Neural progenitor cell (in vitro differentiated cells): ENCODE results near the gene CCNL1. TPM values are rescaled to one million over a fixed set of nuclear protein-coding genes. Genes with fewer than 3 reads are reported as not detected.

Experiments used
- DNase-seq: peaks from one replicate; pipeline ENCODE4 v3.0.0-alpha.2; 2016; ENCODE audit warnings: low spot score
- H2AFZ ChIP-seq: fragments of 200-600 bp; sonication (generic); replicated peaks from 2 replicates; pipeline ENCODE4 v1.6.1; 2016; ENCODE audit warnings: antibody characterized with exemption
- H3F3A ChIP-seq: fragments of 200-600 bp; sonication (generic); 2 replicates; pipeline ENCODE4 v1.6.1; 2016; ENCODE audit warnings: antibody characterized with exemption, low read depth
- H3K27ac ChIP-seq: fragments of 200-600 bp; sonication (generic); 2 replicates; pipeline ENCODE4 v1.5.1; 2016; ENCODE audit warnings: mild to moderate bottlenecking
- H3K27me3 ChIP-seq: fragments of 200-600 bp; sonication (generic); 2 replicates; pipeline ENCODE4 v1.6.1; 2016; ENCODE audit warnings: mild to moderate bottlenecking, moderate library complexity
- H3K36me3 ChIP-seq: fragments of 200-600 bp; sonication (generic); 2 replicates; pipeline ENCODE4 v1.5.1; 2016
- H3K4me1 ChIP-seq: fragments of 200-600 bp; sonication (generic); 2 replicates; pipeline ENCODE4 v1.6.1; 2016; ENCODE audit warnings: mixed run types
- H3K4me2 ChIP-seq: fragments of 200-600 bp; sonication (generic); 2 replicates; pipeline ENCODE4 v1.6.1; 2016
- H3K4me3 ChIP-seq: fragments of 200-600 bp; sonication (generic); 2 replicates; pipeline ENCODE4 v1.5.1; 2016
- H3K79me2 ChIP-seq: fragments of 200-600 bp; sonication (generic); 2 replicates; pipeline ENCODE4 v1.6.1; 2016; ENCODE audit warnings: low read depth
- H3K9ac ChIP-seq: fragments of 200-600 bp; sonication (generic); 2 replicates; pipeline ENCODE4 v1.6.1; 2016
- H3K9me3 ChIP-seq: fragments of 200-600 bp; sonication (generic); 2 replicates; pipeline ENCODE4 v1.5.1; 2016; ENCODE audit warnings: low read depth
- H4K20me1 ChIP-seq: fragments of 200-600 bp; sonication (generic); 2 replicates; pipeline ENCODE4 v1.6.1; 2016; ENCODE audit warnings: low read depth
- H3K27ac Mint-ChIP-seq: 3 replicates; pipeline ENCODE4 v1.8.0; 2021; ENCODE audit warnings: mixed read lengths
- H3K27me3 Mint-ChIP-seq: 2 replicates; pipeline ENCODE4 v1.8.0; 2022; ENCODE audit warnings: low read depth, mild to moderate bottlenecking, inconsistent platforms, moderate library complexity, mixed read lengths; ENCODE audit not compliant: insufficient read depth
- H3K36me3 Mint-ChIP-seq: 3 replicates; pipeline ENCODE4 v1.8.0; 2021; ENCODE audit warnings: mixed read lengths
- H3K4me1 Mint-ChIP-seq: 3 replicates; pipeline ENCODE4 v1.8.0; 2021; ENCODE audit warnings: mixed read lengths
- H3K4me3 Mint-ChIP-seq: 3 replicates; pipeline ENCODE4 v1.8.0; 2021; ENCODE audit warnings: mild to moderate bottlenecking, moderate library complexity, mixed read lengths
- H3K9me3 Mint-ChIP-seq: 3 replicates; pipeline ENCODE4 v1.8.0; 2020; ENCODE audit warnings: mixed read lengths
- CTCF ChIP-seq: fragments of 200-600 bp; sonication (generic); IDR thresholded peaks from 2 replicates; pipeline ENCODE4 v1.5.1; 2017; ENCODE audit warnings: antibody characterized with exemption, mild to moderate bottlenecking
- EZH2 ChIP-seq: fragments of 200-600 bp; sonication (generic); IDR thresholded peaks from 2 replicates; pipeline ENCODE4 v1.6.1; 2017; ENCODE audit warnings: antibody characterized with exemption, mild to moderate bottlenecking, moderate library complexity
- EZH2phosphoT487 ChIP-seq: fragments of 200-600 bp; sonication (generic); IDR thresholded peaks from 2 replicates; pipeline ENCODE4 v1.6.1; 2017; ENCODE audit warnings: antibody characterized with exemption
- total RNA-seq: library from RNA; depleted of rRNA; stranded (reverse); fragments of >200 nt; gene quantifications from 2 replicates; pipeline ENCODE4 v1.2.3, GENCODE V29; 2015; ENCODE audit warnings: low replicate concordance

CCNL1 gene
- total RNA-seq, 1 donor from 2014 or later = 214 TPM

GRCh38 chr3:157126365-157126764 lies 33.6 kb downstream of the CCNL1 start:
- H3K27ac Mint-ChIP-seq = no peak overlapping the region
- no peaks in the 10 kb centered on the region for H4K20me1 ChIP-seq
- H3K4me3 ChIP-seq = no peak overlapping the region
- no peaks in the 10 kb centered on the region for H3K9me3 Mint-ChIP-seq
- H3F3A ChIP-seq = peaks cover 23% of the 10 kb centered on the region
- H3K4me3 Mint-ChIP-seq = no peak overlapping the region
- no peaks in the 10 kb centered on the region for H3K36me3 ChIP-seq
- no peak overlapping the region for H3K4me2 ChIP-seq
- DNase-seq = no peak
- H3K36me3 Mint-ChIP-seq = no peaks in the 10 kb centered on the region
- no peak overlapping the region for H3K9ac ChIP-seq
- H2AFZ ChIP-seq = no peak overlapping the region
- H3K4me1 ChIP-seq = peaks cover 22% of the 10 kb centered on the region
- peaks cover 10% of the 10 kb centered on the region for H3K27me3 Mint-ChIP-seq
- TF ChIP-seq EZH2 = no peak
- TF ChIP-seq CTCF = no peak
- TF ChIP-seq EZH2phosphoT487 = no peak
- H3K27ac ChIP-seq = no peak overlapping the region
- no peaks in the 10 kb centered on the region for H3K27me3 ChIP-seq
- no peaks in the 10 kb centered on the region for H3K79me2 ChIP-seq
- no peaks in the 10 kb centered on the region for H3K9me3 ChIP-seq
- peaks cover 51% of the 10 kb centered on the region for H3K4me1 Mint-ChIP-seq

GRCh38 chr3:157125101-157125500 lies 34.8 kb downstream of the CCNL1 start:
- Mint-ChIP-seq H3K36me3 (no peaks in the 10 kb centered on the region), H3K27ac (peak overlapping the region; percentile 7), H3K27me3 (peaks cover 7% of the 10 kb centered on the region), H3K4me3 (no peak overlapping the region), H3K4me1 (peaks cover 42% of the 10 kb centered on the region), H3K9me3 (no peaks in the 10 kb centered on the region)
- no peaks in the 10 kb centered on the region for H4K20me1 ChIP-seq
- peaks cover 14% of the 10 kb centered on the region for H3F3A ChIP-seq
- H3K36me3 ChIP-seq = no peaks in the 10 kb centered on the region
- H3K79me2 ChIP-seq = no peaks in the 10 kb centered on the region
- no peak overlapping the region for H3K4me2 ChIP-seq
- H3K4me3 ChIP-seq = no peak overlapping the region
- no peaks in the 10 kb centered on the region for H3K9me3 ChIP-seq
- TF ChIP-seq EZH2 (no peak), EZH2phosphoT487 (no peak), CTCF (no peak)
- no peaks in the 10 kb centered on the region for H3K27me3 ChIP-seq
- no peak overlapping the region for H3K9ac ChIP-seq
- peaks cover 12% of the 10 kb centered on the region for H3K4me1 ChIP-seq
- no peak overlapping the region for H2AFZ ChIP-seq
- DNase-seq = no peak
- H3K27ac ChIP-seq = no peak overlapping the region

GRCh38 chr3:157123621-157124020 lies 36.3 kb downstream of the CCNL1 start:
- H3K36me3 ChIP-seq = no peaks in the 10 kb centered on the region
- no peaks in the 10 kb centered on the region for H4K20me1 ChIP-seq
- no peaks in the 10 kb centered on the region for H3F3A ChIP-seq
- H3K27me3 ChIP-seq = no peaks in the 10 kb centered on the region
- no peak overlapping the region for H3K27ac ChIP-seq
- H3K27me3 Mint-ChIP-seq = peaks cover 6% of the 10 kb centered on the region
- H2AFZ ChIP-seq = no peak overlapping the region
- H3K27ac Mint-ChIP-seq = no peak overlapping the region
- TF ChIP-seq EZH2phosphoT487 (no peak), EZH2 (no peak), CTCF (no peak)
- peaks cover 30% of the 10 kb centered on the region for H3K4me1 Mint-ChIP-seq
- no peak overlapping the region for H3K4me2 ChIP-seq
- H3K9me3 ChIP-seq = no peaks in the 10 kb centered on the region
- DNase-seq = no peak
- H3K79me2 ChIP-seq = no peaks in the 10 kb centered on the region
- H3K4me3 ChIP-seq = no peak overlapping the region
- H3K9ac ChIP-seq = no peak overlapping the region
- H3K4me1 ChIP-seq = no peaks in the 10 kb centered on the region
- H3K4me3 Mint-ChIP-seq = no peak overlapping the region
- H3K36me3 Mint-ChIP-seq = no peaks in the 10 kb centered on the region
- H3K9me3 Mint-ChIP-seq = peaks cover 6% of the 10 kb centered on the region
